Fibroblast of lung (primary cell): ENCODE measurements around the gene FAF2. TPM values are rescaled to one million over a fixed set of nuclear protein-coding genes. Genes with fewer than 3 reads are reported as not detected.
A peak's percentile ranks its signal among the peaks of the same experiment; 100 is the strongest.

Experiments
- DNase-seq, 2 donors: peaks; one replicate each; pipeline versions ENCODE4 v3.0.0 to v3.0.0-alpha.2; 2010; ENCODE audit warnings: low read depth in 2 of 2
- H2AFZ ChIP-seq: 2 replicates; pipeline ENCODE4 v1.5.1; 2012; ENCODE audit warnings: low read length, control low read depth, inconsistent platforms
- H3K27ac ChIP-seq: 2 replicates; pipeline ENCODE4 v1.5.1; 2011; ENCODE audit warnings: low read length, control low read depth; ENCODE audit not compliant: insufficient read depth
- H3K27me3 ChIP-seq: 2 replicates; pipeline ENCODE4 v1.5.1; 2011; ENCODE audit warnings: mild to moderate bottlenecking, low read length; ENCODE audit not compliant: control insufficient read depth, insufficient read depth
- H3K36me3 ChIP-seq: 2 replicates; pipeline ENCODE4 v1.5.1; 2011; ENCODE audit warnings: low read length; ENCODE audit not compliant: control insufficient read depth, insufficient read depth
- H3K4me1 ChIP-seq: 2 replicates; pipeline ENCODE4 v1.5.1; 2011; ENCODE audit warnings: low read length; ENCODE audit not compliant: control insufficient read depth, insufficient read depth; ENCODE audit errors: extremely low read depth
- H3K4me2 ChIP-seq: 2 replicates; pipeline ENCODE4 v1.5.1; 2011; ENCODE audit warnings: low read length, control low read depth; ENCODE audit not compliant: insufficient read depth; ENCODE audit errors: extremely low read depth
- H3K4me3 ChIP-seq, 4 experiments: fragments of 200-600 bp in 1 of 4; sonication (generic) in 1 of 4; replicated peaks in 1 of 4; 2 replicates each; pipeline ENCODE4 v1.5.1; 2011 to 2016; ENCODE audit warnings: low read length in 4 of 4, low read depth in 3 of 4, mild to moderate bottlenecking in 3 of 4, control low read depth in 2 of 4, inconsistent platforms in 1 of 4, mixed read lengths in 1 of 4; ENCODE audit not compliant: insufficient read depth in 1 of 4; ENCODE audit errors: control extremely low read depth in 1 of 4
- H3K79me2 ChIP-seq: 2 replicates; pipeline ENCODE4 v1.5.1; 2012; ENCODE audit warnings: mild to moderate bottlenecking, low read length, inconsistent platforms; ENCODE audit not compliant: control insufficient read depth, insufficient read depth
- H3K9ac ChIP-seq: 2 replicates; pipeline ENCODE4 v1.5.1; 2011; ENCODE audit warnings: mild to moderate bottlenecking, low read length, control low read depth; ENCODE audit not compliant: insufficient read depth
- H3K9me3 ChIP-seq: 2 replicates; pipeline ENCODE4 v1.5.1; 2012; ENCODE audit warnings: low read depth, low read length; ENCODE audit not compliant: control insufficient read depth, insufficient read depth
- H4K20me1 ChIP-seq: 2 replicates; pipeline ENCODE4 v1.5.1; 2011; ENCODE audit warnings: low read length; ENCODE audit not compliant: control insufficient read depth, insufficient read depth; ENCODE audit errors: extremely low read depth
- CTCF ChIP-seq, 2 donors: IDR thresholded peaks in 1 of 2; conservative IDR thresholded peaks in 1 of 2; 1 replicate in 1 of 2; 2 replicates in 1 of 2; pipeline ENCODE4 v1.5.1; 2011 to 2012; ENCODE audit warnings: low read length in 2 of 2, control low read depth in 1 of 2, inconsistent platforms in 1 of 2, low read depth in 1 of 2, mild to moderate bottlenecking in 1 of 2
- EZH2 ChIP-seq: IDR thresholded peaks from 2 replicates; pipeline ENCODE4 v1.5.1; 2012; ENCODE audit warnings: low read length, control low read depth, mild to moderate bottlenecking; ENCODE audit errors: missing control alignments
- polyA plus RNA-seq, 2 donors: library from polyadenylated mRNA; depleted of rRNA in 1 of 2; stranded (reverse) in 1 of 2; unstranded in 1 of 2; fragments of >200 nt; gene quantifications; 2 replicates each; pipeline ENCODE4 v1.2.1, GENCODE V29; 2011 to 2012; ENCODE audit warnings: missing spikeins in 1 of 2
- total RNA-seq: library from RNA; depleted of rRNA; stranded (reverse); fragments of >200 nt; gene quantifications from 2 replicates; pipeline ENCODE4 v1.2.1, GENCODE V29; 2014

FAF2 gene
- total and polyA plus RNA-seq, 2 donors (not counting 1 experiment from before 2014, with no cell fraction given), result 38.5 to 55.5 TPM

DNA sequence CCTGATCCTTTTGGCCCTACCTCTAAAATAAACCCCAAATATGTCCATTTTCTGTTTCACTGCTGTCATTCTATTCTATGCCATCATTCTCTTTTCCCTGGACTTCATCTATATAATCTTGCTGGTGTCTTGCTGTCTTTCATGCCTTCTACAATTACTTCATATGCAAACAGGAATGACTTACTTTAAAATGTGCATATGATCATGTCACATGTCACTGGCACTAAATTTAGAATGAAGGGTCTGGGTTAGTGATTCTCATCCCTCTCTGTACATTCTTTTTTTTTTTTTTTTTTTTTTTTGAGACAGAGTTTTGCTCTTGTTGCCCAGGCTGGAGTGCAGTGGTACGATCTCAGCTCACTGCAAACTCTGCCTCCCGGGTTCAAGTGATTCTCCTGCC lies 22.9 kb downstream of the FAF2 start:
- H3K27me3 ChIP-seq, result no peaks in the 10 kb centered on the region
- DNase-seq, result no peak
- no peak overlapping the region for H3K9ac ChIP-seq
- H3K4me1 ChIP-seq, result no peaks in the 10 kb centered on the region
- H3K4me3 ChIP-seq, result no peak overlapping the region
- no peaks in the 10 kb centered on the region for H3K36me3 ChIP-seq
- H3K9me3 ChIP-seq, result no peaks in the 10 kb centered on the region
- H3K79me2 ChIP-seq, result peaks cover 33% of the 10 kb centered on the region
- TF ChIP-seq CTCF (conservative IDR thresholded peaks at IDR 0.05 in 1 of 2, IDR thresholded peaks at IDR 0.05 in 1 of 2; ENCODE audit: low read depth in 1 of 2, low read length in 2 of 2), result no peak
- no peak for TF ChIP-seq EZH2
- H3K27ac ChIP-seq, result no peak overlapping the region
- peaks cover 1% of the 10 kb centered on the region for H4K20me1 ChIP-seq
- H2AFZ ChIP-seq, result no peak overlapping the region
- H3K4me2 ChIP-seq, result no peak overlapping the region

GRCh38 chr5:176473335-176474006 lies 25.3 kb downstream of the FAF2 start:
- Histone ChIP-seq H3K79me2 (peaks cover 34% of the 10 kb centered on the region), H3K4me2 (no peak overlapping the region), H3K4me3 (no peak overlapping the region), H3K27ac (no peak overlapping the region), H3K4me1 (no peaks in the 10 kb centered on the region), H3K27me3 (no peaks in the 10 kb centered on the region), H3K9ac (no peak overlapping the region), H3K9me3 (no peaks in the 10 kb centered on the region), H3K36me3 (no peaks in the 10 kb centered on the region), H4K20me1 (peaks cover 5% of the 10 kb centered on the region), H2AFZ (no peak overlapping the region)
- no peak for TF ChIP-seq CTCF (conservative IDR thresholded peaks at IDR 0.05 in 1 of 2, IDR thresholded peaks at IDR 0.05 in 1 of 2; ENCODE audit: low read depth in 1 of 2, low read length in 2 of 2)
- no peak for TF ChIP-seq EZH2
- peak in 1 of 2 donors; percentile 10 for DNase-seq

DNA sequence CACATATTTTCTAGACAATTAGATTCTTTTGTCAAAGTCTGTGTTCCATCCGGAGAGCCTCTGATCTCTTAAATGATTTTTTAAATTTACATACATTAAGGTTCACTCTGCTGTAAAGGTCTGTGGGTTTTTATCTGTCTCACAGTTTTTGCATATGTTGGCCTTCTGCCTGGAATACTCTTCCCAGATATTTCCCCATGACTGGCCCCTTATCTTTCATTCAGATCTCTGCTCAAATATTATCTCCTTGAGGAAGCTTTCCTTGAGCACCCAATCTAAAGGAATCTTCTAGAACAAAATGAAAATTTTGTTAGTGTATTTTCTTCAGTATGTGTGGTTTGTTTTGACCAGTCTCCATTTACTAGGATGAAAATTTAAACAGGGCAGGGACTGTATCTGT lies 26.3 kb downstream of the FAF2 start:
- Histone ChIP-seq H3K27me3 (no peaks in the 10 kb centered on the region), H3K4me2 (no peak overlapping the region), H3K79me2 (peaks cover 31% of the 10 kb centered on the region), H3K4me1 (no peaks in the 10 kb centered on the region), H3K36me3 (no peaks in the 10 kb centered on the region), H4K20me1 (peaks cover 3% of the 10 kb centered on the region), H3K9ac (no peak overlapping the region), H3K9me3 (no peaks in the 10 kb centered on the region), H3K27ac (no peak overlapping the region), H3K4me3 (no peak overlapping the region), H2AFZ (no peak overlapping the region)
- TF ChIP-seq EZH2 (no peak), CTCF (conservative IDR thresholded peaks at IDR 0.05 in 1 of 2, IDR thresholded peaks at IDR 0.05 in 1 of 2; ENCODE audit: low read depth in 1 of 2, low read length in 2 of 2) (no peak)
- DNase-seq, result peak in 1 of 2 donors; percentile 41
